Measurements from ENCODE around the gene DNAAF2.
A peak's percentile ranks its signal among the peaks of the same experiment; 100 is the strongest.

Gene DNAAF2

DNA sequence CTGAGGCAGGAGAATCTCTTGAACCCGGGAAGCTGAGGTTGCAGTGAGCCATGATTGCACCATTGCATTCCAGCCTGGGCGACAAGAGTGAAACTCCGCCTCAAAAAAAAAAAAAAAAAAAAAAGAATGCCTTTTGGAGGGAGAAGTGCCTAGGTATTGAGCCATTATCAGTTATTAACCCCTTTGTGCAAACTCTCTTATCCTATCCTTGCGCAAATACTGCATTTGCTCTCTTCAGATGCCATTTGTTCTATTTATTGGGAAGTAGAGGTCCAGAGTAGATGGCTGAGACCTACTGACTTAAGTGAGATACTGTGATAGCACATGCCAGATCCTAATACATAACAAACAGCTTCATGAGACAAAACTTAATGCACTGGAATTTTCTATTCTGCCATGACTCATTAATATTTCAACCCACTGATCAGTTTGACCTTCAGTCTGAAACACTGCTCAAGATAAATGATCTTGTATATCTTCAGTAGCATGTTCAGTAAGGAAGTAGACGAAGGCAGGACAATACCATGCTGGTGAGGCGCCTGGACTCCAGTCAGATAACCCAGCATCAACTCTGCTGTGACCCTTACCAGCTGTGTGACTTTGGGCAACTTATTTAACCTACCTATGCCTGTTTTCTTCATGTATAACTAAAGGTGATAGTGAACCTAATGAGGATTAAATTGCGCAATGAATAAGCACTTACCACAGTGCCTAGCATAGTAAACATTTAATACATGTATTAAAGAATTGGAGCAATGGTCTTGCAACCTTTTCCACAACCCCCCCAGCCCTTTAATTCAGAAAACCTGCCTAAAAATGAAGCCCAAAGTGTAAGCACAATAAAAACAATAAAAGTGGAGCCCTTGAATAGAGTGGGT is 5.7 kb upstream of the DNAAF2 start:
- TF ChIP-seq, protein P1, sequence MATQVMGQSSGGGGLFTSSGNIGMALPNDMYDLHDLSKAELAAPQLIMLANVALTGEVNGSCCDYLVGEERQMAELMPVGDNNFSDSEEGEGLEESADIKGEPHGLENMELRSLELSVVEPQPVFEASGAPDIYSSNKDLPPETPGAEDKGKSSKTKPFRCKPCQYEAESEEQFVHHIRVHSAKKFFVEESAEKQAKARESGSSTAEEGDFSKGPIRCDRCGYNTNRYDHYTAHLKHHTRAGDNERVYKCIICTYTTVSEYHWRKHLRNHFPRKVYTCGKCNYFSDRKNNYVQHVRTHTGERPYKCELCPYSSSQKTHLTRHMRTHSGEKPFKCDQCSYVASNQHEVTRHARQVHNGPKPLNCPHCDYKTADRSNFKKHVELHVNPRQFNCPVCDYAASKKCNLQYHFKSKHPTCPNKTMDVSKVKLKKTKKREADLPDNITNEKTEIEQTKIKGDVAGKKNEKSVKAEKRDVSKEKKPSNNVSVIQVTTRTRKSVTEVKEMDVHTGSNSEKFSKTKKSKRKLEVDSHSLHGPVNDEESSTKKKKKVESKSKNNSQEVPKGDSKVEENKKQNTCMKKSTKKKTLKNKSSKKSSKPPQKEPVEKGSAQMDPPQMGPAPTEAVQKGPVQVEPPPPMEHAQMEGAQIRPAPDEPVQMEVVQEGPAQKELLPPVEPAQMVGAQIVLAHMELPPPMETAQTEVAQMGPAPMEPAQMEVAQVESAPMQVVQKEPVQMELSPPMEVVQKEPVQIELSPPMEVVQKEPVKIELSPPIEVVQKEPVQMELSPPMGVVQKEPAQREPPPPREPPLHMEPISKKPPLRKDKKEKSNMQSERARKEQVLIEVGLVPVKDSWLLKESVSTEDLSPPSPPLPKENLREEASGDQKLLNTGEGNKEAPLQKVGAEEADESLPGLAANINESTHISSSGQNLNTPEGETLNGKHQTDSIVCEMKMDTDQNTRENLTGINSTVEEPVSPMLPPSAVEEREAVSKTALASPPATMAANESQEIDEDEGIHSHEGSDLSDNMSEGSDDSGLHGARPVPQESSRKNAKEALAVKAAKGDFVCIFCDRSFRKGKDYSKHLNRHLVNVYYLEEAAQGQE (IDR thresholded peaks at IDR 0.05; ENCODE audit: insufficient replicate concordance, low read depth) = no peak
- 0 out of 2 replicates have a peak, but pooled peaks have one; percentile 13 for TF ChIP-seq POLR2AphosphoS5 (IDR thresholded peaks at IDR 0.05; ENCODE audit: low read depth)
- TF ChIP-seq, protein P2, sequence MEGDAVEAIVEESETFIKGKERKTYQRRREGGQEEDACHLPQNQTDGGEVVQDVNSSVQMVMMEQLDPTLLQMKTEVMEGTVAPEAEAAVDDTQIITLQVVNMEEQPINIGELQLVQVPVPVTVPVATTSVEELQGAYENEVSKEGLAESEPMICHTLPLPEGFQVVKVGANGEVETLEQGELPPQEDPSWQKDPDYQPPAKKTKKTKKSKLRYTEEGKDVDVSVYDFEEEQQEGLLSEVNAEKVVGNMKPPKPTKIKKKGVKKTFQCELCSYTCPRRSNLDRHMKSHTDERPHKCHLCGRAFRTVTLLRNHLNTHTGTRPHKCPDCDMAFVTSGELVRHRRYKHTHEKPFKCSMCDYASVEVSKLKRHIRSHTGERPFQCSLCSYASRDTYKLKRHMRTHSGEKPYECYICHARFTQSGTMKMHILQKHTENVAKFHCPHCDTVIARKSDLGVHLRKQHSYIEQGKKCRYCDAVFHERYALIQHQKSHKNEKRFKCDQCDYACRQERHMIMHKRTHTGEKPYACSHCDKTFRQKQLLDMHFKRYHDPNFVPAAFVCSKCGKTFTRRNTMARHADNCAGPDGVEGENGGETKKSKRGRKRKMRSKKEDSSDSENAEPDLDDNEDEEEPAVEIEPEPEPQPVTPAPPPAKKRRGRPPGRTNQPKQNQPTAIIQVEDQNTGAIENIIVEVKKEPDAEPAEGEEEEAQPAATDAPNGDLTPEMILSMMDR (IDR thresholded peaks at IDR 0.05; ENCODE audit: insufficient read depth, low read length) = no peak
- no peak for TF ChIP-seq SPI1 (IDR thresholded peaks at IDR 0.05; ENCODE audit: borderline replicate concordance, low read depth)
- no peak for TF ChIP-seq GABPA (IDR thresholded peaks at IDR 0.05; ENCODE audit: low read depth)
- no peak for DNase-seq (ENCODE audit: low read depth in 1 of 2, low spot score in 1 of 2)
- no peak overlapping the region for H3K4me3 ChIP-seq (replicated peaks; ENCODE audit: insufficient read depth, low read length)
- no peak overlapping the region for H3K27ac ChIP-seq (replicated peaks)
- H3K27me3 ChIP-seq (ENCODE audit: insufficient read depth, poor library complexity, severe bottlenecking) = no peaks in the 10 kb centered on the region

DNA sequence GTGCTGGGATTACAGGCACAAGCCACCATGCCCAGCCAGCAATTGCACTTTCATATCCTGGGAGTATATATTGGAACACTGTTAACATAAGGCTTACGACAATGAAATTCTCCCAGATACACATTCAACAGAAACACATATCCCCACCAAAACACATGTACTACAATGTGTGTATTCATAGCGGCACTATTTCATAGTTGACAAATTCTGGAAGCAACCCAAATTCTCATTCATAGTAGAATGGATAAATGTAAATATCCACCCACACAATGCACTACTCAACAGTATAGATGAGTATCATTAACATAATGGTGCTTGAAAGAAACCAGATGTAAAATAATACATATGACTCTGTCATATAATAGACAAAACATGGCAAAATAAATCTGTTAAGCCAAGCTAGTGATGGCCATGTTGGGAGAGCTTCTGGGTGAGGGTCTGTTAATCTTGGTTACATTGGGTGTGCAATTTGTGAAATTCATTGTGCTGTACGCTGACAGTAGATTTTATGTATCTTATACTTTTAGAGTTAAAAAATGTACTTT is 2.6 kb upstream of the DNAAF2 start:
- no peak for DNase-seq (ENCODE audit: low read depth in 1 of 2, low spot score in 1 of 2)
- TF ChIP-seq SPI1 (IDR thresholded peaks at IDR 0.05; ENCODE audit: borderline replicate concordance, low read depth) = no peak
- no peak for TF ChIP-seq GABPA (IDR thresholded peaks at IDR 0.05; ENCODE audit: low read depth)
- no peak for TF ChIP-seq POLR2AphosphoS5 (IDR thresholded peaks at IDR 0.05; ENCODE audit: low read depth)
- TF ChIP-seq, protein P1 (IDR thresholded peaks at IDR 0.05; ENCODE audit: insufficient replicate concordance, low read depth) = no peak
- Histone ChIP-seq H3K27ac (replicated peaks) (no peak overlapping the region), H3K4me3 (replicated peaks; ENCODE audit: insufficient read depth, low read length) (no peak overlapping the region), H3K27me3 (ENCODE audit: insufficient read depth, poor library complexity, severe bottlenecking) (no peaks in the 10 kb centered on the region)

DNA sequence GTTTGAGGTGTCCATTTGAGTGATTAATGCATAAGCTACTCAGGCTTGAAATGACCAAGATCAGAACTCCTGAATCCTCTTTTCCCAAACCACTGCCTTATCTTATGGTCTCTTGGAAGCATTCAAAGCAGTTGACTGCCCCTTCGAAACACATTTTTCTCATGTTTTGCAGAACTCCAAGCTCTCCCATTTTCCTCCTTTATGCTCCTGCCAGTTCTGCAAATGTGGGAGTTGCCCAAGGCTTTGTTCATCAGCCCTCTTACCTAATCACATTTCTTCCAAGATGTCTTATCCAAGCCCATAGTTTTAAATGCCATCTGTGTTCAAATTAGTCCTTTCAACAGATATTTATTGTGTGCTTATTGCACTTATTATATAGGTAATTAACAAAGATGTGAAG is 1.8 kb upstream of the DNAAF2 start:
- DNase-seq (ENCODE audit: low read depth in 1 of 2, low spot score in 1 of 2) = no peak
- Histone ChIP-seq H3K4me3 (replicated peaks; ENCODE audit: insufficient read depth, low read length) (no peak overlapping the region), H3K27me3 (ENCODE audit: insufficient read depth, poor library complexity, severe bottlenecking) (no peaks in the 10 kb centered on the region), H3K27ac (replicated peaks) (no peak overlapping the region)
- no peak for TF ChIP-seq SPI1 (IDR thresholded peaks at IDR 0.05; ENCODE audit: borderline replicate concordance, low read depth)

DNA sequence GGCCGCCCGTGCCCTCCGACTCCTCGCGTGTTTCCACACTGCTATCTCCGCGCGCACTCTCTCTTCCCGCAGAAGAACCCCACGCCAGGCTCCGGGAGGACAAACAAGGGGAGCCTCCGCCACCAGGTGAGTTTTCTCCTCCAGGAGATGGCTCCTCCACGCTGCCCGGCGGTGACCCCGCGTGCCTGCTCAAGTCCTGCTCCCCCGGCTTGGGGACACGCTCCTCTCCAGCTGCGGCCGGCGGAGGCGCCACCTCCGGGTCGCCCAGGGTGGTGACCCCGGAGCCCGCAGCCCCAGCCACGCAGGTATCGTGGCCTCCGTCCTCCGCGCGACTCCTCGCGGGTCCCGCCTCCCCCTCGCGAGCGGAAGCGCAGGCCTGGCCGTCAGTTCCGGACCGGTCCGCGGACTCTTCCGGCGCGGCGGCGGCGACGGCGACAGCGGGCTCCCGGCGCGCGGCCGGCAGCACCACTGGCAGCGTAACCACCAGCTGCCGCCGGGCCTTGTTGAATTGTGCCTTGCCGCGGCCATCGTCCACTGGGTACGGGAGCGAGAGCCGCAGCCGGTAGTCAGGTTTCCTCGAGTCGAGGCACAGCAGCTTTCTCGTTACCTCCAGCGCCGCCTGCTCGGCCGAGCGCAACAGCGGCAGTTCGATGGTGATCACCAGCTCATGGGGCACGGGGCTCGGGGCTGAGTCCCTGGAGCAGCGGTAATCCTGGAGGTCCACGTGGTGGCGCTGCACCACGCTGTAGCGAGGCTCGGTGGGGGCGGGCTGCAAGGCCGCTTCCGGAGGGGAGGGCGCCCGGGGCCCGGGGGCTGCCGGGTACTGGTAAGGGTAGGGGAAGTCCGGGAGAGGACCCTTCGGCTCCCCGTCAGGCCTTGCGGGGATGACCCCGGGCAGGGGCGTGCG is 1.2 kb downstream of the DNAAF2 start:
- peak; percentile 83 to 95 for DNase-seq (ENCODE audit: low read depth in 1 of 2, low spot score in 1 of 2)
- Histone ChIP-seq H3K27ac (replicated peaks) (peak overlapping the region; percentile 99), H3K27me3 (ENCODE audit: insufficient read depth, poor library complexity, severe bottlenecking) (no peaks in the 10 kb centered on the region), H3K4me3 (replicated peaks; ENCODE audit: insufficient read depth, low read length) (peak overlapping the region; percentile 87)
- TF ChIP-seq, protein P2 (IDR thresholded peaks at IDR 0.05; ENCODE audit: insufficient read depth, low read length) = peak; percentile 62
- TF ChIP-seq GABPA (IDR thresholded peaks at IDR 0.05; ENCODE audit: low read depth) (peak; percentile 75), POLR2AphosphoS5 (IDR thresholded peaks at IDR 0.05; ENCODE audit: low read depth) (peak; percentile 89), SPI1 (IDR thresholded peaks at IDR 0.05; ENCODE audit: borderline replicate concordance, low read depth) (peak; percentile 32; the same call in 1 of the 2 replicates)
- TF ChIP-seq, protein P1 (IDR thresholded peaks at IDR 0.05; ENCODE audit: insufficient replicate concordance, low read depth) = no peak

Measured in HL-60 (cell line).